RWPE1 (cell line): ENCODE measurements around the gene MMP21.

Experiments
- CTCF ChIA-PET: fragments of 350-600 bp; sonication (Branson Sonifier 250); formaldehyde crosslinking; extraction: SDS; loops from one replicate; lab custom pipeline; 2021; lab: Yijun Ruan, JAX
- POLR2A ChIA-PET: fragments of 400-600 bp; formaldehyde crosslinking; extraction: SDS; loops from one replicate; lab custom pipeline; 2020; ENCODE audit warnings: antibody characterized with exemption; ENCODE audit not compliant: low non-redundant PET; lab: Yijun Ruan, JAX
- DNase-seq: peaks from one replicate; pipeline ENCODE4 v3.0.0; 2012; ENCODE audit warnings: low spot score
- H3K27ac ChIP-seq: fragments of 450-650 bp; 2 replicates; pipeline ENCODE4 v1.5.1; 2017
- TF ChIP-seq, protein P1 (sequence below): fragments of 450-650 bp; conservative IDR thresholded peaks from 2 replicates; pipeline ENCODE4 v1.5.1; 2017; ENCODE audit warnings: low read depth, mild to moderate bottlenecking

The MMP21 gene

DNA sequence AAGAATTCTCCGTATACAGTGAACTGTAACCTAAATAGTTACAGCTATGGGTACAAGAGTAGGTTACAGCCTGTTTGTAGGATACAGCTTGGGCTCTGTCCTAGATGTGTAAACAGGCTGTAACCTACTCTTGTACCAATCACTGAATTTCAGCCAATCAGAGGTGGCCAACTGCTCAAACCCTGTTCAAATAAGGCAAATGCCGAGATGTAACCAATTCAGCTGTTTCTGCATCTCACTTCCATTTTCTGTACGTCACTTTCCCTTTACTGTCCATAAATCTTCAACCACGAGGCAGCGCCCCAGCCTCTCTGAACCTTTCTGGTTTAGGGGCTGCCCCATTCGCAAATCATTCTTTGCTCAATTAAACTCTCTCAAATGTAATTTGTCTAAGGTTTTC lies 8.3 kb upstream of the MMP21 start:
- H3K27ac ChIP-seq: no peak overlapping the region
- ChIA-PET POLR2A (no interaction called here), CTCF (interaction anchor here (0.5 to 0.7 kb wide), 2 partner anchors 25 to 889 kb away, joined by 3 read pairs; no protein-coding TSS in a partner anchor)
- TF ChIP-seq, protein P1, sequence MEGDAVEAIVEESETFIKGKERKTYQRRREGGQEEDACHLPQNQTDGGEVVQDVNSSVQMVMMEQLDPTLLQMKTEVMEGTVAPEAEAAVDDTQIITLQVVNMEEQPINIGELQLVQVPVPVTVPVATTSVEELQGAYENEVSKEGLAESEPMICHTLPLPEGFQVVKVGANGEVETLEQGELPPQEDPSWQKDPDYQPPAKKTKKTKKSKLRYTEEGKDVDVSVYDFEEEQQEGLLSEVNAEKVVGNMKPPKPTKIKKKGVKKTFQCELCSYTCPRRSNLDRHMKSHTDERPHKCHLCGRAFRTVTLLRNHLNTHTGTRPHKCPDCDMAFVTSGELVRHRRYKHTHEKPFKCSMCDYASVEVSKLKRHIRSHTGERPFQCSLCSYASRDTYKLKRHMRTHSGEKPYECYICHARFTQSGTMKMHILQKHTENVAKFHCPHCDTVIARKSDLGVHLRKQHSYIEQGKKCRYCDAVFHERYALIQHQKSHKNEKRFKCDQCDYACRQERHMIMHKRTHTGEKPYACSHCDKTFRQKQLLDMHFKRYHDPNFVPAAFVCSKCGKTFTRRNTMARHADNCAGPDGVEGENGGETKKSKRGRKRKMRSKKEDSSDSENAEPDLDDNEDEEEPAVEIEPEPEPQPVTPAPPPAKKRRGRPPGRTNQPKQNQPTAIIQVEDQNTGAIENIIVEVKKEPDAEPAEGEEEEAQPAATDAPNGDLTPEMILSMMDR: no peak
- DNase-seq: no peak

DNA sequence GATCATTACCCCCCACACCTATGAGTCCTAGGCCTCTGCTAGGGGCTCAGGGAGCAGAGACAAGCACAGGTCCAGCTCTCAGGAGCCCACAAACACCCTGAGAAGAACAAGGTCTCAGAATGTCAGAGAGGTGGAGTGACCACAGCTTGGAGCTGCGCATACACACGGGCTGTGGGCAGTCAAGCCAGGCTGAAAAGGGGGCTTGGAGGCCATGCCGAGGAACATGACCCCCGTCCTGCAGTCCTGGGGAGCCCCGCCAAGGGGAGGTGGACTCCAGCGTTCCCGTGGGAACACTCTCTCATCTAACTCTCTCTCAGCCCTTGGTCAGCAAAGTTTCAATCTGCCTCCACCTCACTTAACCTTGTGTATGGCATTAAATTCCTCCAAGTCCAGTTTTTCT lies 7.8 kb upstream of the MMP21 start:
- no peak for DNase-seq
- TF ChIP-seq, protein P1: no peak
- POLR2A ChIA-PET: no interaction called here
- no peak overlapping the region for H3K27ac ChIP-seq
- CTCF ChIA-PET: interaction anchor here (0.5 kb wide), 1 partner anchor 888 kb away, joined by 3 read pairs; no protein-coding TSS in a partner anchor

DNA sequence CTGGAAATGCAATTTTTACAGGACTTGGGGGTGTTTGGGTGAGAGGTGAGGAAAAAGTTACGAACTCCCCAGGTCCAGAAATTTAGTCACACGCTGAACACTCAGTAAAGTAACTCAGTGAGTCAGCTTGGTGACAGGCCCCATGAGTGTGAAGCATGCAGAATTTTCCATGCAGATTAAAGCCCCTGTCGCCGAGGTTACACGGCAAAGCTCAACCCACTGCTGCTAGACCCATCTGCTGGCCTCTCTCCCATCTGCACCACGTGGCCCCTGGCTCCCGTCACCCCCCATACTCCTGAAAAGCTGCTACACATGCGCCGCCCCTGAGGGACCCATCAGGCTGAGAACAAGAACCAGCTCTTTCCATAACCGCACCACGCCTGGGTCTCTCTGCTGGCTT lies 7.0 kb upstream of the MMP21 start:
- TF ChIP-seq, protein P1: no peak
- H3K27ac ChIP-seq: no peak overlapping the region
- no peak for DNase-seq
- POLR2A ChIA-PET: no interaction called here
- CTCF ChIA-PET: no interaction called here

DNA sequence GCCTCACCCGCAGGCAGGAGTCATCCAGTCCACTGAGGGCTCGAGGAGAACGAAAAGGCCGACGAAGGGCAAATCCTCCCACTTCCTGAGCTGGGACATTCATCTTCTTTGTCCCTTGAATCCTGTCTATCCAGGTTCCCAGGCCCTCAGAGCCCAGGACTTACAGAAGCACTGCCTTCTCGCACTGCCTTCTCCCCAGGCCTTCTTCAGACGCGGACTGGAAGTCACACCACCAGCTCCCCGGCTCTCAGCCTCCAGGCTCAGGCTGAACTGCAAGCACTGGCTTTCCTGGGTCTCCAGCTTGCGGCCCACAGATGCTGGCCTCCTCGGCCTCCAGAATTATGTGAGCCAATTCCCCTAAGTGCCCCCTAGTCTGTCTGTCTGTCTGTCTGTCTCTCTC lies 6.4 kb upstream of the MMP21 start:
- DNase-seq: no peak
- TF ChIP-seq, protein P1: no peak
- ChIA-PET CTCF (interaction anchor here (1.0 kb wide), 1 partner anchor 10 kb away, joined by 3 read pairs; no protein-coding TSS in a partner anchor), POLR2A (no interaction called here)
- H3K27ac ChIP-seq: no peak overlapping the region

DNA sequence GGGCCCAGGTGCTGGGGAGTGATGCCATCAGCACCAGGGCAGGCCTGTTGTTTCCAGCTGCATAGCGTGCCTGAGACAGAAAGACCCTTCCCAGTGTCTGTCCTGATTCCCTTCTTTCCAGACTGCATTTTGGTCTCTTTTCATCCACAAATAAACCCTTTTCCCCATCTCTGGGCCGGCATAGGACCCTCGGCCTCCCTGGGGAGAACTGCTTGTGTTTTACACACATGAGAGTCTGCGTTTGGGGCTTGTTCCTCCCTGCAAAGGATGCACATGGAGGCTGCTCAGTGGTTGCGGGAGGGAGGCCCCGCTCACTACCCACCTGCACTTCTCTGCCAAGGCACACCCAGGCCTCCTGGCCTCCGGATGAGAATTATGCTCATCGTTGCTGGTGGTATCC lies 5.8 kb upstream of the MMP21 start:
- ChIA-PET CTCF (interaction anchor here (1.0 kb wide), 1 partner anchor 11 kb away, joined by 3 read pairs; no protein-coding TSS in a partner anchor), POLR2A (no interaction called here)
- DNase-seq: no peak
- no peak overlapping the region for H3K27ac ChIP-seq
- TF ChIP-seq, protein P1: no peak

DNA sequence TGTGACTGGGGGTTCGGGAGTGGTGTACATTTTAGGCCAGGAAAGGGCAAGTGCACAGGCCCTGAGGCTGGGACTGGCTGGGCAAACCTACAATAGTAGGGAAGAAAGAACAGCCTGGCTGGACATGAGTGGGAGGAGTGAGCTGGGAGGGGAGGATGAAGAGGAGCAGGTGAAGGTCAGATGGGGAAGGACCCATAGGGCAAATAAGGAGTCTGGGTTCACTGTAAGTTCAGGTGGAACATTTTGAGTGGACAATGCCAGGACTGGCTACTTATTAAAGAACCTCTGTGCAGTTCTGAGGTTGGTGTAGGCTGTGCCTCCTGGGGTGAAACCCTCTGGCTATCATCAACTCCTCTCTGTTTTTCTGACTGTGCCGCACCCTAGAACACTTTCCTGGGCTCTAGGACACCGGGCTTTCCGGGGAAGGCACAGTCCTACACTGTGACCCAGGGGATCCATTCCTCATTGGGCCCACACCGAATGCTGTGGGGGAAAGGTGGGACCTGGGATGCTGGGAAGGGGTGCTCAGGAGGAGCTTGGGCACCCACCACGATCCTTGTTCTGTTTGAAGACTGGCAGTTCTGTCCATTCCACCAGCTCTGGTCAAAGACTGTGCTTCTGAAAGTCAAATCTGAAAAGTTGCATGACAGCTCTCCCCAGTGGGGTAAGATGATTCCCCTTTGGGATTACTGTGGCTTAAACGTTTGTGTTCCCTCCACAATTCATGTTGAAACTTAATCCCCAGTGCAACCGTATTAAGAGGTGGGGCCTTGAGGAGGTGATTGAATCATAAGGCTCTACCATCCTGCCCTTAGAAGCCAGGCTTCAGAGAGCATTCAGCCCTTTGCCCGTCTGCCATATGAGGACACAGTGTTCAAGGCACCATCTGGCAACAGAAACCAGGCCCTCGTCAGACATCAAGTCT lies 4.0 kb upstream of the MMP21 start:
- ChIA-PET CTCF (interaction anchor here (0.6 kb wide), 1 partner anchor 17 kb away, joined by 3 read pairs; no protein-coding TSS in a partner anchor), POLR2A (no interaction called here)
- TF ChIP-seq, protein P1: no peak
- no peak for DNase-seq
- no peak overlapping the region for H3K27ac ChIP-seq
